GM11168 (cell line): ENCODE results near the gene HMSD.

ENCODE experiments used
- in situ Hi-C: fragments of 300-500 bp; cut with MboI; formaldehyde crosslinking; loops from one replicate; pipeline ENCODE4 v1.12.0; 2022; ENCODE audit warnings: low sequenced_read_pairs; ENCODE audit not compliant: unreplicated experiment

The HMSD gene

DNA sequence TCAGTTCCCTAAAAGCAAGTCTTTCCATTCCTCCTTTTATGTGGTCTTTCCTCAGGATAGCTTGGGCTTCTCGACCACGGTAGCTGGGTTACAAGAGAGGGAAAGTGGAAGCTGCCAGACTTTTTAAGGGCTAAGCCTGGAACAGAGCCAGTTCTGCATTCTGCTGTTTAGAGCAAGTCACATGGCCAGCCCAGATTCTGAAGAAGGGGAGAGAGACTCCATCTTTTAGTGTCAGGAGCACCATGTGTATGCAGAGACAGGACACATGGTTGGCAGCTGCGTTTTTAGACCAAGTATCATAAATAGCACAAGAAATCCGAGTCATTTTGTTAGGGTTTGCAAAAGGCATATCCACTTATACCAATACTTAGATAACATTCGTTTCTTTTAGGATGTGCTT is 4.7 kb downstream of the HMSD start:
- in situ Hi-C loops: no loop called here

DNA sequence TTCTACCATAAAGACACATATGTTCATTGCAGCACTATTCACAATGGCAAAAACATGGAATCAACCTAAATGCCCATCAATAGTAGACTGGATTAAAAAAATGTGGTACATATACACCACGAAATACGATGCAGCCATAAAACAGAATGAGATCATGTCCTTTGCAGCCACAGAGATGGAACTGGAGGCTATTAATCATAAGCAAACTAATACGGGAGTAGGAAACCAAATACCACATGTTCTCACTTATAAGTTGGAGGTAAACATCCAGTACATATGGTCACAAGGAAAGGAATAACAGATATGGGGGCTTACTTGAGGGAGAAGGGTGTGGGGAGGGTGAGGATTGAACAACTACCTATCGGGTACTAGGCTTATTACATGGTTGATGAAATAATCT is 7.7 kb downstream of the HMSD start:
- in situ Hi-C loops: no loop called here

GRCh38 chr18:63960891-63961290 is 11.8 kb downstream of the HMSD start:
- in situ Hi-C loops: no loop called here

- in situ Hi-C loops: no loop called here
These were observed 12.4 kb downstream of the HMSD start for GRCh38 chr18:63961435-63961980.

GRCh38 chr18:63962137-63962536 is 13.0 kb downstream of the HMSD start:
- in situ Hi-C loops: no loop called here

- in situ Hi-C loops: no loop called here
These were observed 14.6 kb downstream of the HMSD start for GRCh38 chr18:63963615-63964256.

DNA sequence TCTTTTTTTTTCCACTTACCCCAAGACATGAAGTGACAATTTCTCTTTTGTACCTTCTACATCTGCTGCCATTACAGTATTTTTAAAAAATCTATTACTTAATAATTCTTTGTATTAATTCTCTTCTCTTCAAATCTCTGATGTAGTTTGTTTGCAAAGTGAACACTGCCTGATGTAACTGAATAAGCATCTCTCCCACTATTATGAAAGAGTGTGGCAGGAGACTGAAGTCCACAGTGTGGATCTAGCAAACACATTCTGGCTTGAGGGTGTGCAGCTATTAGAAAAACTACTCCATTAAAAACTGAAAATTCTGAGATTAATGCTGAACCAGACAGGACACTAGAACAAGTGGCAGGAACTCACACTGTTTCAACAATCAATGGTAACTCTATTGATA is 15.8 kb downstream of the HMSD start:
- in situ Hi-C loops: no loop called here

- in situ Hi-C loops: no loop called here
These were observed 16.7 kb downstream of the HMSD start for GRCh38 chr18:63965716-63966330.

- in situ Hi-C loops: no loop called here
These were observed 21.1 kb downstream of the HMSD start, which contains the start of gene SERPINB8 for GRCh38 chr18:63969942-63970808. TSS of gene SERPINB8 (plus strand) at chr18:63970081. CDS start at chr18:63978309, 8,228 bp downstream.

- in situ Hi-C loops: no loop called here
These were observed 21.7 kb downstream of the HMSD start for GRCh38 chr18:63970809-63971205.

GRCh38 chr18:63971320-63972001 is 22.4 kb downstream of the HMSD start:
- in situ Hi-C loops: no loop called here

DNA sequence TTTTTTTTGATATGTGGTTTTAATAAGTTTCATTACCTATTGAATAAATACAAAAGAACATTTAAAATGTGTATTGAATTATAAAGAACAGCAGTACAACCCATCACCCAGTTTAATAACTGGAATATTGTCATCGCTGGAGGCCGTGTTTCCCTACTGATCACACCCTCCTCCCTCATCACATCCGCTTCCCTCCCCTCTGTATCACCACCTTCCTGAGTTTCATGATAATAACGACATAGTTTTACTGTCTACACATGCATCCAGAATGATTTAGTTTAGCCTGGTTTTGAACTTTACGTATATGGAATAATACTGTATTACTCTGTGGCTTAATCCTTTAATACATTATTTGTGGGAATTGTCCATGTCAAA is 22.9 kb downstream of the HMSD start:
- in situ Hi-C loops: no loop called here

DNA sequence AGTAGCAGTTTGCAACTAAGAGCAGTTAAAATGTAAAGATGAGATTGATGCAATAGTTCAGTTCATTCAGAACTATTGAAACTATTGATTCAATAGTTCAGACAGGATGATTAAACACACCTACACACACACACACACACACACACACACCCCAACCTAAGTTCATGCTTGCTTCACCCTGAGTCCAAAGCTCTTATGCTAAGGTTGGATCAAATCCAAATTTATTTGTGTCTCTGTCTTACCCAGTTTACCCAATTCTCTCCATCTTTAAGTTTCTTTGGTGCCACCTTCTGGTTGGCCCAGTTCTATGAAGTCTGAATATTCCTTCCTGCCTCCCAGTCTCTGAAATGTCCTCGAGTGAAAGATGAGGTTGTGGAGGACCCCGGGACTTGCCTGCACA is 25.9 kb downstream of the HMSD start:
- in situ Hi-C loops: no loop called here

GRCh38 chr18:63975628-63976027 is 26.5 kb downstream of the HMSD start:
- in situ Hi-C loops: no loop called here

DNA sequence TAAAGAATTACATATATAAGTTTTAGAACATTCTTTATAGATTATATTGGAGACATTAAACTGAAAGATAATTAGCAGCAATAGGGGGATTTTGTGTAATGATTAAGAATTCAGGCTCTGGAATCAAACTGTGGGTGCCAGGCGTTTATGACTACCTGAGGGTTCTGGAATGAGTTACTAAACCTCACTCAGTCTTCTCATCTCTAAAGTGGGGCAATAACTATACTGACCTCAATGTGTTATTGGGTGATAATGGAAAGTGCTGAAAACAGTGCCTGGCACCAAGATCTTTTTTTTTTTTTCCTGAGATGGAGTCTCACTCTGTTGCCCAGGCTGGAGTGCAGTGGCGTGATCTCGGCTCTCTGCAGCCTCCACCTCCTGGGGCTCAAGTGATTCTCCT is 27.9 kb downstream of the HMSD start:
- in situ Hi-C loops: no loop called here

DNA sequence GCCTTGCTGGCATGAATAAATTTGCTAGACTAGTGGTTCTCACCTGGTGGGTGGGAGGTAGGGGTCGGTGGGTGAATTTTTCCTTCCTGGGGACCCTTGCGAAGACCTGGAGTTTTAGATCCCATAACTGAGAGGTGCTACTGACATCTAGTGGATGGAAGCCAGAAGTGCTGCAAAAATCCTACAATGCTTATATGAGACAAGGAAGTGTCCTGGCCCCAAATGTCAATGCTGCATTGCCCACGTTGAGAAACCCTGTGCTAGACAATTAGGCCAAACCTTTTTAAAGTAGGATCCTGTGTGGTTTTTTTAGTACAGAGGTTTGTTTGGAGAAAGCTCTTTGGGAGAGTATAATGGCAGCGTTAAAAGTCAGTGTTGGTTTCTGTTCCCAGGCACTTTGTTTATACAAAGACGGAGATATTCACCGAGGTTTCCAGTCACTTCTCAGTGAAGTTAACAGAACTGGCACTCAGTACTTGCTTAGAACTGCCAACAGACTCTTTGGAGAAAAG is 30.4 kb downstream of the HMSD start:
- in situ Hi-C loops: no loop called here

- in situ Hi-C loops: no loop called here
These were observed 30.9 kb downstream of the HMSD start for GRCh38 chr18:63980027-63980426.

DNA sequence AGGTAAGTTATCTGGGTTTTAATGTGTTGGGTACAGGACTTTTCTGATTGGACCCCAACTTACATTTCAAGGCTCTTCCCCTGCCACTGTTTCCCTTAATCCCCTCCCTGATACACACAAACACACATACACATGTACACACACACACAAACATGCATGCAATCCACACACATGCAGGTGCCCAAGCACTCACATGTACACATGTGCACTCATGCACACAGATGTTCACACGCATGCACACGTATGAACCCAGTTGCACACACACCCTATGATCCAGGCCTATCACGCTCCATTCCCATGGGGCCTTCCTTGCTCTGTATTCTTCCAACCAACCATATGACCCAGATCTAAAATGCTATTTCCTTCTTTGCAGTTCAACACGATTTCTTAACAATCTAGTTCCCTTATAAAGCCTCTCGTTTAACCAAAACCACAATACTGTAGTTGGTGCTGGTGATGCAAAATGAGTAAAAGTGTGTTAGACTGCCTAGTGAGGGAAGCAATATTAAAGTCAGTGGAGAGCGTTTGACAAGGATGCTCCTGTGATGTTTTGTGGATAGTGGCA is 31.9 kb downstream of the HMSD start:
- in situ Hi-C loops: no loop called here

GRCh38 chr18:63981719-63982118 is 32.6 kb downstream of the HMSD start:
- in situ Hi-C loops: no loop called here

- in situ Hi-C loops: no loop called here
These were observed 33.3 kb downstream of the HMSD start for GRCh38 chr18:63982361-63982760.
